H1 (cell line): Measurements from ENCODE around the gene SLC25A42. TPM values are rescaled to one million over a fixed set of nuclear protein-coding genes. Genes with fewer than 3 reads are reported as not detected.

Source experiments
- CTCF ChIA-PET: fragments of 300-600 bp; sonication (Branson Sonifier 250); formaldehyde crosslinking; loops from one replicate; lab custom pipeline; 2021; ENCODE audit not compliant: partially characterized antibody; lab: Charles Lee
- POLR2A ChIA-PET: fragments of 300-600 bp; sonication (Branson Sonifier 250); formaldehyde crosslinking; loops from one replicate; lab custom pipeline; 2021; ENCODE audit warnings: inconsistent platforms; ENCODE audit not compliant: partially characterized antibody; lab: Charles Lee
- DNase-seq, 2 experiments: peaks; one replicate each; pipeline versions ENCODE4 v3.0.0 to v3.0.0-alpha.2; 2010 to 2022; ENCODE audit warnings: low spot score in 2 of 2, low read depth in 1 of 2, mixed read lengths in 1 of 2
- FAIRE-seq: peaks from 2 replicates; lab custom pipeline; 2011; peaks lifted over from hg19 to GRCh38; lab: Jason Lieb, UNC
- H2AFZ ChIP-seq: 2 replicates; pipeline ENCODE4 v1.8.1; 2012; ENCODE audit warnings: low read length, inconsistent platforms
- H2AK5ac ChIP-seq: 2 replicates; pipeline ENCODE4 v1.6.1; 2013; ENCODE audit warnings: low read depth, low read length
- H2BK120ac ChIP-seq: replicated peaks from 2 replicates; pipeline ENCODE3; 2013; ENCODE audit warnings: low read depth, low read length, inconsistent platforms
- H2BK12ac ChIP-seq: 2 replicates; pipeline ENCODE4 v1.6.1; 2013; ENCODE audit warnings: low read depth, low read length
- H2BK15ac ChIP-seq: 2 replicates; pipeline ENCODE4 v1.6.1; 2013; ENCODE audit warnings: low read length
- H2BK20ac ChIP-seq: 2 replicates; pipeline ENCODE4 v1.6.1; 2013; ENCODE audit warnings: low read length
- H2BK5ac ChIP-seq: 2 replicates; pipeline ENCODE4 v1.6.1; 2013; ENCODE audit warnings: low read depth, low read length
- H3K14ac ChIP-seq: 2 replicates; pipeline ENCODE4 v1.6.1; 2013; ENCODE audit warnings: inconsistent platforms; ENCODE audit not compliant: insufficient read length
- H3K18ac ChIP-seq: 2 replicates; pipeline ENCODE4 v1.6.1; 2013; ENCODE audit warnings: low read length; ENCODE audit errors: extremely low read depth
- H3K23ac ChIP-seq: 2 replicates; pipeline ENCODE4 v1.6.1; 2013; ENCODE audit warnings: inconsistent platforms; ENCODE audit not compliant: insufficient read length
- H3K23me2 ChIP-seq: 2 replicates; pipeline ENCODE4 v1.6.1; 2013; ENCODE audit warnings: low read depth, low read length
- H3K27ac ChIP-seq: 2 replicates; pipeline ENCODE4 v1.6.1; 2011; ENCODE audit warnings: low read depth, low read length, inconsistent platforms
- H3K27me3 ChIP-seq, 4 experiments: replicated peaks in 1 of 4; 1 replicate in 1 of 4; 2 replicates in 3 of 4; pipeline versions ENCODE4 v1.6.1 to v1.8.1; 2011 to 2013; ENCODE audit warnings: low read length in 3 of 4, mild to moderate bottlenecking in 3 of 4, inconsistent platforms in 2 of 4, mixed read lengths in 2 of 4, moderate library complexity in 1 of 4; ENCODE audit not compliant: control insufficient read depth in 3 of 4, insufficient read depth in 3 of 4; ENCODE audit errors: extremely low read depth in 1 of 4
- H3K36me3 ChIP-seq, 4 experiments: 2 replicates each; pipeline versions ENCODE4 v1.6.1 to v1.8.1; 2011 to 2013; ENCODE audit warnings: mild to moderate bottlenecking in 4 of 4, low read length in 3 of 4, moderate library complexity in 2 of 4, control low read depth in 1 of 4, inconsistent platforms in 1 of 4; ENCODE audit not compliant: insufficient read depth in 4 of 4, control insufficient read depth in 2 of 4
- H3K4ac ChIP-seq: replicated peaks from 2 replicates; pipeline ENCODE3; 2013; ENCODE audit warnings: low read length, low read depth, mixed read lengths, inconsistent platforms; ENCODE audit not compliant: insufficient read length
- H3K4me1 ChIP-seq, 4 experiments: replicated peaks in 1 of 4; 1 replicate in 1 of 4; 2 replicates in 3 of 4; pipeline versions ENCODE4 v1.6.1 to v1.8.1; 2011 to 2013; ENCODE audit warnings: low read length in 3 of 4, inconsistent platforms in 2 of 4, mixed read lengths in 1 of 4; ENCODE audit not compliant: insufficient read depth in 4 of 4, control insufficient read depth in 3 of 4
- H3K4me2 ChIP-seq, 2 experiments: 2 replicates each; pipeline versions ENCODE4 v1.6.1 to v1.8.1; 2011 to 2013; ENCODE audit warnings: low read depth in 2 of 2, low read length in 2 of 2, control low read depth in 1 of 2, inconsistent platforms in 1 of 2, mild to moderate bottlenecking in 1 of 2; ENCODE audit not compliant: insufficient read depth in 1 of 2
- H3K4me3 ChIP-seq, 4 experiments: fragments of 200-600, 300-600 bp in 1 of 4; sonication (generic), shearing (Covaris generic), sonication (Bioruptor Twin) in 1 of 4; 2 replicates each; pipeline versions ENCODE4 v1.5.1 to v1.8.1; 2011 to 2016; ENCODE audit warnings: low read length in 4 of 4, low read depth in 3 of 4, control low read depth in 2 of 4, inconsistent platforms in 2 of 4, mild to moderate bottlenecking in 2 of 4, mixed read lengths in 1 of 4, moderate library complexity in 1 of 4; ENCODE audit not compliant: insufficient read depth in 2 of 4; ENCODE audit errors: extremely low read depth in 1 of 4
- H3K56ac ChIP-seq: replicated peaks from 2 replicates; pipeline ENCODE3; 2013; ENCODE audit warnings: low read depth, mild to moderate bottlenecking, mixed read lengths, low read length, inconsistent platforms; ENCODE audit not compliant: insufficient read length
- H3K79me1 ChIP-seq: 2 replicates; pipeline ENCODE4 v1.6.1; 2013; ENCODE audit warnings: low read depth, low read length, control low read depth
- H3K79me2 ChIP-seq, 2 experiments: 2 replicates each; pipeline versions ENCODE4 v1.6.1 to v1.8.1; 2012 to 2013; ENCODE audit warnings: low read length in 2 of 2, mild to moderate bottlenecking in 2 of 2, inconsistent platforms in 1 of 2; ENCODE audit not compliant: insufficient read depth in 2 of 2, control insufficient read depth in 1 of 2
- H3K9ac ChIP-seq, 4 experiments: replicated peaks in 1 of 4; 1 replicate in 1 of 4; 2 replicates in 3 of 4; pipeline versions ENCODE4 v1.6.1 to v1.8.1; 2011 to 2013; ENCODE audit warnings: low read depth in 3 of 4, low read length in 3 of 4, control low read depth in 2 of 4, mild to moderate bottlenecking in 2 of 4, moderate library complexity in 2 of 4, inconsistent platforms in 1 of 4; ENCODE audit errors: extremely low read depth in 1 of 4
- H3K9me3 ChIP-seq, 2 experiments: 2 replicates each; pipeline versions ENCODE4 v1.6.1 to v1.8.1; 2012 to 2013; ENCODE audit warnings: mild to moderate bottlenecking in 2 of 2, moderate library complexity in 2 of 2, control low read depth in 1 of 2, inconsistent platforms in 1 of 2, low read depth in 1 of 2, low read length in 1 of 2, mixed read lengths in 1 of 2; ENCODE audit not compliant: insufficient read depth in 2 of 2
- H4K20me1 ChIP-seq, 2 experiments: replicated peaks in 1 of 2; 2 replicates each; pipeline versions ENCODE3 to v1.8.1; 2011 to 2013; ENCODE audit warnings: inconsistent platforms in 2 of 2, low read length in 2 of 2, mild to moderate bottlenecking in 1 of 2; ENCODE audit not compliant: insufficient read depth in 2 of 2, control insufficient read depth in 1 of 2
- H4K5ac ChIP-seq: 2 replicates; pipeline ENCODE4 v1.6.1; 2013; ENCODE audit warnings: low read length, low read depth, mixed read lengths, inconsistent platforms; ENCODE audit not compliant: insufficient read length
- H4K8ac ChIP-seq: 2 replicates; pipeline ENCODE4 v1.8.0; 2013; ENCODE audit warnings: mild to moderate bottlenecking, moderate library complexity, low read length, inconsistent platforms; ENCODE audit not compliant: insufficient read depth; ENCODE audit errors: extremely low read depth
- H4K91ac ChIP-seq: replicated peaks from 2 replicates; pipeline ENCODE3; 2013; ENCODE audit warnings: low read length, mixed read lengths, inconsistent platforms; ENCODE audit not compliant: insufficient read length
- CHD2 ChIP-seq: IDR thresholded peaks from 2 replicates; pipeline ENCODE4 v1.6.1; 2012; ENCODE audit warnings: low read length, improper control_type of control experiment
- GTF2F1 ChIP-seq: IDR thresholded peaks from 2 replicates; pipeline ENCODE4 v1.6.1; 2012; ENCODE audit warnings: low read depth, low read length, improper control_type of control experiment, borderline replicate concordance
- KDM4A ChIP-seq: IDR thresholded peaks from one replicate; pipeline ENCODE4 v1.7.1; 2012; ENCODE audit warnings: low read depth, mild to moderate bottlenecking, moderate library complexity, low read length, inconsistent platforms; ENCODE audit not compliant: severe bottlenecking
- PHF8 ChIP-seq: fragments of 200-600 bp; sonication (generic); conservative IDR thresholded peaks from 2 replicates; pipeline ENCODE4 v1.7.1; 2012; ENCODE audit warnings: low read depth, mild to moderate bottlenecking, inconsistent platforms, low read length, moderate library complexity
- SP1 ChIP-seq: IDR thresholded peaks from 2 replicates; pipeline ENCODE4 v1.6.1; 2011; ENCODE audit warnings: low read depth, low read length
- TAF1 ChIP-seq: IDR thresholded peaks from 2 replicates; pipeline ENCODE4 v1.6.1; 2011; ENCODE audit warnings: mild to moderate bottlenecking, low read depth, low read length
- WGBS, 2 experiments: shearing (Covaris generic) in 1 of 2; methylation state at CpG; one replicate each; pipeline versions ENCODE4 v1.1.6 to v1.1.7; 2013 to 2015; ENCODE audit warnings: low lambda C conversion rate in 2 of 2, mixed read lengths in 2 of 2, inconsistent platforms in 1 of 2, low coverage in 1 of 2, missing lambda C conversion rate in 1 of 2; ENCODE audit not compliant: insufficient replicate concordance in 2 of 2, insufficient coverage in 1 of 2, insufficient read length in 1 of 2; ENCODE audit errors: extremely low coverage in 1 of 2, missing lambda C conversion rate in 1 of 2; 5-methylcytosine and 5-hydroxymethylcytosine counted together
- polyA plus RNA-seq, 7 experiments: library from polyadenylated mRNA; depleted of rRNA in 3 of 7; stranded (reverse) in 5 of 7; unstranded in 2 of 7; fragments of >200 nt in 5 of 7; fragments of 200-250 nt in 2 of 7; gene quantifications; 1 replicate in 5 of 7; 2 replicates in 1 of 7; 4 replicates in 1 of 7; pipeline versions ENCODE4 v1.2.1 to v1.2.3, GENCODE V29; 2011 to 2013; ENCODE audit warnings: missing spikeins in 2 of 7, mixed read lengths in 2 of 7
- total RNA-seq: library from RNA; stranded (reverse); fragmentation: NEBNext Ultra II Directional; extraction: Animal tissue kit (Norgen Biotek cat#: 25700); gene quantifications from 2 replicates; pipeline ENCODE4 v1.2.1, GENCODE V29; 2021
- TF ChIP-seq, protein P1 (sequence below): IDR thresholded peaks from 2 replicates; pipeline ENCODE4 v1.6.1; 2012; ENCODE audit warnings: low read length, inconsistent platforms
- TF ChIP-seq, protein P2 (sequence below): IDR thresholded peaks from 2 replicates; pipeline ENCODE4 v1.6.1; 2012; ENCODE audit warnings: inconsistent platforms

The SLC25A42 gene
- total and polyA plus RNA-seq, 2 of the 8 experiments (the other 6 are each of a cell fraction or from before 2014, with no cell fraction given) = 5.9 to 6.2 TPM

DNA sequence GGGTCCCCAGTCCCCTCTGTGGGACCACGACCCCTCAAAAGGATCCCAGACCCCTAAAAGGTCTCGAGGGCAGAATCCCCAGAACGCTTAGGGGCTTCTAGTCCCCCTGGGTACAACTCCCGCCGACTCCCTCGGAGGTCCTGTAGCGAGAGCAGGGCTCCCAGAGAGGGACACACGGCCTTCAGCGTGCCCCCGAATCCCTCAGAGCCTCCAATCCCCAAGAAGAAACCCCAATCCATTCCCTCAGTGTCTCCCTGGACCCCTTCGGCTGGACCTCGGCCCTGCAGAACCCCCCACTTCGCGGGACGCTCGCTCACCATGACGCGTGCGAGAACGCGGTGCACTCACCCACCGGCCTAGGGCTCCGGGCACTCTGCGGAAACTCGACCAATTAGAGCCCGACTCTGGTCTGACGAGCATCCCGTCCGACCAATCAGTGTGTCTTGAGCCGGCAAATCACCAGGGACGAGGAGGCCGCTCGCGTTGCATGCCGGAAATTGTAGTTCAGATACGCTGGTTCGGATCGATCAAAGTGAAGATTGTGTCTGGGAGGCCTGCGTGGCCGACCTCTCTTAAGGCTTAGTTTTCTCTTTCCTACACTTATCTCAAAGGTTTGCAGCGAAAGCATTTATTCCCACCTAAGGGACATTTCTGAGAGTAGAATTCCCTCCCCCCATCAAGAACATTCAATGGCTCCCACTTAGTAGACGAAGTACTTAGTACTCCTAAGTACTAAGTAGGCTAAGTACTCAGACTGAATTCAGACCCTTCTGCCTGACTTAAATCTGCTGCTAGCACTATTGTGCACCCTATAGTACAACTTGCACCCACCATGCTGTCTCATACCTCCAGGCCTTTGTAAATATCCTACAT is 74.6 kb downstream of the SLC25A42 start, which contains the start of gene TMEM161A:
Gene TMEM161A, minus strand, starts transcription at position 370 of the 873 bp plus-strand sequence. Its CDS starts 50 bp downstream, at position 320.
- H3K9ac ChIP-seq = peak within 1 kb of the TSS; percentile 37 to 78 (median 66); a peak in 6 of 7 replicates
- H3K23me2 ChIP-seq = peaks cover 3% of the 10 kb centered on the region; the same call in 1 of the 2 replicates
- H3K4me2 ChIP-seq = peak within 1 kb of the TSS; percentile 57 to 77
- H4K20me1 ChIP-seq = peaks cover 2 to 7% of the 10 kb centered on the region in 2 experiments
- H3K23ac ChIP-seq = no peak within 1 kb of the TSS
- WGBS, 2 experiments = 6% methylated on average over 42 of the region's 42 CpGs; no CpG with 5 or more reads in 1 of the 2 experiments
- DNase-seq (peak; percentile 88 to 98), FAIRE-seq (peak; percentile 72)
- H3K36me3 ChIP-seq = no peaks in the 10 kb centered on the region
- H2BK20ac ChIP-seq = no peak within 1 kb of the TSS
- H2AK5ac ChIP-seq = no peak within 1 kb of the TSS
- no peak within 1 kb of the TSS for H4K91ac ChIP-seq
- peak within 1 kb of the TSS; percentile 19 for H3K4ac ChIP-seq
- H3K27me3 ChIP-seq = peaks cover 0 to 3% (median 0%) of the 10 kb centered on the region in 4 experiments; a peak in 4 of 7 replicates
- peaks cover 5% of the 10 kb centered on the region; the same call in 1 of the 2 replicates for H3K79me1 ChIP-seq
- H2BK12ac ChIP-seq = no peak within 1 kb of the TSS
- peak within 1 kb of the TSS; percentile 65 for H4K5ac ChIP-seq
- H4K8ac ChIP-seq = peak within 1 kb of the TSS; percentile 82; the same call in 1 of the 2 replicates
- H3K79me2 ChIP-seq = 0 out of 4 replicates have a peak, but pooled peaks cover 0 to 4% of the 10 kb centered on the region in 2 experiments
- peaks cover 0 to 14% (median 10%) of the 10 kb centered on the region in 4 experiments; a peak in 6 of 7 replicates for H3K4me1 ChIP-seq
- H3K27ac ChIP-seq = no peak within 1 kb of the TSS
- H3K14ac ChIP-seq = no peak within 1 kb of the TSS
- ChIA-PET CTCF (interaction anchor here (0.8 to 6.2 kb wide), 10 partner anchors 10 to 115 kb away, joined by 3 to 46 read pairs (median 4); no protein-coding TSS in a partner anchor), POLR2A (interaction anchor here (0.7 to 1.5 kb wide), 3 partner anchors 23 to 69 kb away, joined by 3 to 5 read pairs (median 4); no protein-coding TSS in a partner anchor)
- no peak within 1 kb of the TSS for H2BK120ac ChIP-seq
- H3K9me3 ChIP-seq = no peaks in the 10 kb centered on the region
- H2BK15ac ChIP-seq = no peak within 1 kb of the TSS
- H2BK5ac ChIP-seq = no peak within 1 kb of the TSS
- H3K56ac ChIP-seq = peak within 1 kb of the TSS; percentile 26
- H3K4me3 ChIP-seq = peak within 1 kb of the TSS; percentile 67 to 96 (median 72)
- peak within 1 kb of the TSS; percentile 79; the same call in 1 of the 2 replicates for H3K18ac ChIP-seq
- H2AFZ ChIP-seq = no peak within 1 kb of the TSS
- TF ChIP-seq KDM4A (peak; percentile 85), SP1 (peak; percentile 99), TAF1 (peak; percentile 47; the same call in 1 of the 2 replicates), PHF8 (peak; percentile 70), GTF2F1 (no peak), CHD2 (peak; percentile 93)
- TF ChIP-seq, protein P1, sequence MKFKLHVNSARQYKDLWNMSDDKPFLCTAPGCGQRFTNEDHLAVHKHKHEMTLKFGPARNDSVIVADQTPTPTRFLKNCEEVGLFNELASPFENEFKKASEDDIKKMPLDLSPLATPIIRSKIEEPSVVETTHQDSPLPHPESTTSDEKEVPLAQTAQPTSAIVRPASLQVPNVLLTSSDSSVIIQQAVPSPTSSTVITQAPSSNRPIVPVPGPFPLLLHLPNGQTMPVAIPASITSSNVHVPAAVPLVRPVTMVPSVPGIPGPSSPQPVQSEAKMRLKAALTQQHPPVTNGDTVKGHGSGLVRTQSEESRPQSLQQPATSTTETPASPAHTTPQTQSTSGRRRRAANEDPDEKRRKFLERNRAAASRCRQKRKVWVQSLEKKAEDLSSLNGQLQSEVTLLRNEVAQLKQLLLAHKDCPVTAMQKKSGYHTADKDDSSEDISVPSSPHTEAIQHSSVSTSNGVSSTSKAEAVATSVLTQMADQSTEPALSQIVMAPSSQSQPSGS = no peak
- TF ChIP-seq, protein P2, sequence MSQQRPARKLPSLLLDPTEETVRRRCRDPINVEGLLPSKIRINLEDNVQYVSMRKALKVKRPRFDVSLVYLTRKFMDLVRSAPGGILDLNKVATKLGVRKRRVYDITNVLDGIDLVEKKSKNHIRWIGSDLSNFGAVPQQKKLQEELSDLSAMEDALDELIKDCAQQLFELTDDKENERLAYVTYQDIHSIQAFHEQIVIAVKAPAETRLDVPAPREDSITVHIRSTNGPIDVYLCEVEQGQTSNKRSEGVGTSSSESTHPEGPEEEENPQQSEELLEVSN = peak; percentile 82
